Tibial nerve (tissue), 3 donors: ENCODE data around the gene ZNF423.

Source experiments
- POLR2A ChIP-seq, 2 donors: fragments of 450-650 bp; IDR thresholded peaks; one replicate each; pipeline ENCODE4 v1.6.1; 2017; ENCODE audit warnings: antibody characterized with exemption in 2 of 2, mild to moderate bottlenecking in 2 of 2, moderate library complexity in 2 of 2
- TF ChIP-seq, protein P1 (sequence below), 5 experiments: fragments of 200-600 bp in 3 of 5; fragments of 450-650 bp in 2 of 5; sonication (generic) in 3 of 5; IDR thresholded peaks; one replicate each; pipeline ENCODE4 v1.5.1; 2016 to 2019; ENCODE audit warnings: antibody characterized with exemption in 5 of 5, mild to moderate bottlenecking in 3 of 5, moderate library complexity in 2 of 5

DNA sequence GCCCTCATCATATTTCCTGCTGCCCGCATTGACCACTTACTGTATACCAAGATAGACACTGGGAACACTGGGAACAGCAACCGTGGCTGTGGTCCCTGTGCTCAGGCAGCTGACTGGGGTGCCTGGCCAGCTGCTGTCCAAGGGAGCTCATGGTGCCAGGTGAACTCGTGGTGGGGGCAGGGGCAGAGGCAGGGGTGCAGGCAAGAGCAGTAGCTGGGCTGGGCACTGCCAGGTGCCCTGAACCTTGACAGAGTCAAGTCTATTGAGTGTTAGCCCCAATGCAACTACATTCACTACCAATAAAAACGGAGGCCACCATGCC, 279.8 kb downstream of the ZNF423 start:
- TF ChIP-seq, protein P1, sequence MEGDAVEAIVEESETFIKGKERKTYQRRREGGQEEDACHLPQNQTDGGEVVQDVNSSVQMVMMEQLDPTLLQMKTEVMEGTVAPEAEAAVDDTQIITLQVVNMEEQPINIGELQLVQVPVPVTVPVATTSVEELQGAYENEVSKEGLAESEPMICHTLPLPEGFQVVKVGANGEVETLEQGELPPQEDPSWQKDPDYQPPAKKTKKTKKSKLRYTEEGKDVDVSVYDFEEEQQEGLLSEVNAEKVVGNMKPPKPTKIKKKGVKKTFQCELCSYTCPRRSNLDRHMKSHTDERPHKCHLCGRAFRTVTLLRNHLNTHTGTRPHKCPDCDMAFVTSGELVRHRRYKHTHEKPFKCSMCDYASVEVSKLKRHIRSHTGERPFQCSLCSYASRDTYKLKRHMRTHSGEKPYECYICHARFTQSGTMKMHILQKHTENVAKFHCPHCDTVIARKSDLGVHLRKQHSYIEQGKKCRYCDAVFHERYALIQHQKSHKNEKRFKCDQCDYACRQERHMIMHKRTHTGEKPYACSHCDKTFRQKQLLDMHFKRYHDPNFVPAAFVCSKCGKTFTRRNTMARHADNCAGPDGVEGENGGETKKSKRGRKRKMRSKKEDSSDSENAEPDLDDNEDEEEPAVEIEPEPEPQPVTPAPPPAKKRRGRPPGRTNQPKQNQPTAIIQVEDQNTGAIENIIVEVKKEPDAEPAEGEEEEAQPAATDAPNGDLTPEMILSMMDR (IDR thresholded peaks at IDR 0.05) = no peak
- no peak for TF ChIP-seq POLR2A (IDR thresholded peaks at IDR 0.05)
